ENCODE measurements around the gene HHAT.
"Not testable (repeated sequence)": the region's sequence is repeated elsewhere in the genome, so short reads cannot be mapped to it uniquely, and the experiment has no call there.

HHAT gene

DNA sequence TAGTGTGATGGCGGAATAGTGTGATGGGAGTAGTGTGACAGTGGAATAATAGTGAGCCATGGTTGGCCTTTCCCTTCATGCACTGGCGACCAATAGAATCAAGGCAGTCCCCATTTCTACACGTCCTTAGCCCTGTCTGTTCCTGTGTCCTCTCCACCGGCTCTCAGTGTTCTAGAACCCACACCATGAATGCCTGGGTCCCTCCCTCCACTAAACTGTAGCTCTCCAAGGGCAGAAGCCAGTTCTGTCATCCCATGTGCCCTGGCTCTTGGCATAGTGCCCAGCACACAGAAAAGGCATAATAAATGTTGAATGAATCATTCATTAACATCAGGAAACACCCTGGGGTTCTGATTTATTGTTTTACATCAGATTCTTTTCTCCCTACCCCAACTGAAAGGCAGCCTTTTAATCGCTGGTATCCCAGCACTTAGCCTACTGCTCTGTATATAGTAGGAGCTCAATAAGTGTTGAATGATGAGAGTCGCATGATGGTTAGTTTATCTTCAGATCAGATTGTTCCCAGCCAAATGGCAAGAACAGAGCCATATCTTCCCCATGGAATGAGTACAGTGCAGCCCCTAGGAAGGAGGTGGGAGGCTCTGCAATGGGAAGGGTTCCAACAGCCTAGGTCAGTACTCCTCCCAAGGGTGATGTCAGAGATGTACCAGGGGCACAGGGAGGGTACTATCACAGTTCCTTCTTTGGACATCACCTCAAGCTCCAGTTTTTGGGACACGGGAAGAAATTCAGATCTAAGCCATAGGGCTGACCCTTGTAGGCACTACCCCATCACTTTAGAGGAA, 325.7 kb downstream of the HHAT start:
- no peak for DNase-seq

DNA sequence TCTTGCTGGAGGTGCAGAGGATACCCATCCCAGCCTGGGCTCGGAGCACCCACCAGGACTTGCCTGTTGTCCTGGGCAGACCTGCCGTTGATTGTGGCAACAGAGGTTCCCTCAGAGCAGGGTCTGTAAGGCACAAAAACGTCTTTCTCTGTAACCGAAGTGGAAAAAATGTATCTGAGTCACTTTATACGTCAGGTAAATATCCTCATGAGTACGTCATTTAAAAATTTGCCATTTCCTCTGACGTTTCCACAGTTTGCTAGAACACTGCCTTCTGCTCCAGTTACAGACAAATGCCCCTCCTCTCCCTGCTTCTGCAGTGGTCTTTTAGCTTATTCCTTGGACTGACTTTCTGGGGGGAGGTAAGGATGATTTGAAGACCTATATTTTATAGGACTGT, 326.8 kb downstream of the HHAT start:
- no peak for DNase-seq

DNA sequence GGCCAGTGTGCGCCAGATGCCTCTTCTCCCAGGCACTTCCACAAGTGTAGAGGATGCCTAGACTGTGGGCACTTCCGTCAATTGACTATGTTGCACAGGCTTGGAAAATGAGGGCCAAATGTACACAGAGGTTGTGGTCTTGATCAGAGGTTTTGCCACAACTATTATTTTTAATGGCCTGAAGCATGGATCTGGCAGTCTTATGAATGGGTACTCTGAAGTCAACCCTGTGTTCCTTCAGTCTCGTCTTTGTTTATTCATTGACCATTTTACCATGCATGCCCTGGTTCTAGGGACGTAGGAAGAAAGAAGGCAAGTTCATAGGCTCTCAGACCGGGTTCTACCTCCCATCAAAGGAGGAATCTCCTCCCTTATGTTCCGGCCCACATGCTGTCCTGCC, 329.1 kb downstream of the HHAT start:
- no peak for DNase-seq

DNA sequence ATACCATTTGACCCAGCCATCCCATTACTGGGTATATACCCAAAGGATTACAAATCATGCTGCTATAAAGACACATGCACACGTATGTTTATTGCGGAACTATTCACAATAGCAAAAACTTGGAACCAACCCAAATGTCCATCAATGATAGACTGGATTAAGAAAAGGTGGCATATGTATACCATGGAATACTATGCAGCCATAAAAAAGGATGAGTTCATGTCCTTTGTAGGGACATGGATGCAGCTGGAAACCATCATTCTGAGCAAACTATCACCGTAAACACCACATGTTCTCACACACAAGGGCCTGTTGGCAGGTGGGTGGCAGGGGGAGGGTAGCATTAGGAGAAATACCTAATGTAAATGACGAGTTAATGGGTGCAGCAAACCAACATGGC, 332.8 kb downstream of the HHAT start:
- DNase-seq, result not testable (repeated sequence)

DNA sequence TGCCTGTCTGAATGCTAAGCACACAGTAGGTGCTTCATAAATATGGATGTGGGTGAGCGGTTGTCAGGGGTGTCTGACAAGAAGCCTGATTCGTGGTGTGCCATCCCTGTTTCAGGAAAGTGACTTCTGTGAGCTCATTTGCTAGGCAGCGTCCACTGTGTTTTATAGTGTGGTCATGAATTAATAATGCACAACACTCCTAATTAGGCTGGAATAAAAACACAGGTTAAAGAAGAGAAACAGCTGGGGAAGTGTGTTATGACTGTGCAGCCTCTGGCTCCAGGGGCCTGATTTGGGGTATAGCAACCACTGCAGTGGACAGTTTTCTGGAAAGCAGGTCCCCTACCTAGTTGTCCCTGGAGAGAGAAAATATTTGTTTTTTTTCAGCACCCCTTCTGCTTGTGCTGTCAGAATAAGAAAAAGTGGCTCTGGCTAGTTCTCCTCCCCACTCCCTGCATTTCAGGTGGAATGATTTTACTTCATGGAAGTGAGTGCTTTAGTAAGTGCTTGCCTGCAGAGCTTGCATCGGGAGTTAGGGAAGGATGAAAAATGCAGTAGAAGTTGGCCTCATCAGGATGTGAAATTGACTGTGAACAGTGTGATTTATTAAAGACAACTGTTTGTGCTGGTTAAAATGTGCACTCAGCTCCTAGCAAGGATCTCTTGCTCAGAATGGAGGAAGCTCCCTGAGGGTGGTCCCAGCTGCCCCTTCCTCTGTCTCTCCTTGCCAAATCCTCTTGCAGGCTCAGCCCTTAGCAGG, 333.8 kb downstream of the HHAT start:
- no peak for DNase-seq

DNA sequence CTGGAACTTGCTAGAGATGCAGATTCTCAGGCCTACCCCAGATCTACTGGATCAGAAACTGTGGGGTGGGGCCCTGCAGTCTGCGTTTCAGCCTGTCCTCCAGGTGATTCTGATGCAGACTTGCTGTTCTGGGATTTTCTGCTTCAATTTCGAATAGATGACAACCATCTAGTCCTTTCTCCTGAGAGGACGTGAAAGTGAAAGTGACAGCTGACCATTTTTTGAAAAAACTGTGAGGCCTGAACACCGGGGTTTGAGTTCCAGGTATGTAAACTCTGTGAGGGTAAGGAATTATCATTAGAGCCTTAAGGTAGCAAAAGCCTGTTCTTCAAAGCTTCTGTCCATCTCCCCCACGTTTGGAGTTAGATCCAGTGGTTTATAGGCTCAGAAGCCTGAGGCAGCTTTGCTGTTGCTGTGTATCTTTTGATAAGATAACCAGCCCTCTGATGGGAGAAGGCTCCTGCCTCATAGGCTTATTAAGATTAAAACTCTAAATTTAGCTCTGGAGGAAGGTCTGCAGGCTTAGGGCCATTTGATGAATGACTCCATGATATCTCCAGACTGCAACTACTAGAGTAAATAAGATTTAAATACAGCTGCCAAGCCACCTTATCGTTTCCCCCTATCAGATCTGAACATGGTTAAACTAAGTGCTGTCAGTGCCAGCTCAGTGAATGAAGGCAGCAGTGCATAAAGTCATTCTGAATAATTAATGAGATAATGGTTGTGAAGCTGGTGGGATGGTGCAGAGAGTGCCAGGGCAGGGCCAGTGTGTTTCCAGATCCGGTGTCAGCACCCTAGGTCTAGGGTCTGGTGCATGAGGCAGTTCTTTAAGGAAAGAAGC, 335.2 kb downstream of the HHAT start:
- DNase-seq, result no peak

DNA sequence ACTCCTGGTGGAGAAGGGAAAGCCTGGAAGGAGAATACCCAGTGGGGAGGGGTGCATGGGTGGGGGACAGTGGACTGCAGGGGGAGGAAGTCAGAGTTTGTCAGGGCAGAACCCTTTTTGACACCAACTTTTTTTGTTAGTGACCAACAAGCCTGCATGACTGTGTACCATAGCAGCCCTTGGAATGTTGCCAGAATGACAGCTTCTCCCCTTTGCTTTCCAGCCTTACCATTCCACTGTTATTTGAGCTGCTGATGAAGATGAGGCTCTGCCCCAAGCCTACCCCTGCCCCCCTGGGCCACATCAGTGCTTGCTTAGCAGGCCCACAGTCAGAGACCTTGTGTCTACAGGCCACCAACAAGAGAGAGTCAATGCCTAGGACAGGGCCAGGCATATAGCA, 341.2 kb downstream of the HHAT start:
- DNase-seq, result no peak

DNA sequence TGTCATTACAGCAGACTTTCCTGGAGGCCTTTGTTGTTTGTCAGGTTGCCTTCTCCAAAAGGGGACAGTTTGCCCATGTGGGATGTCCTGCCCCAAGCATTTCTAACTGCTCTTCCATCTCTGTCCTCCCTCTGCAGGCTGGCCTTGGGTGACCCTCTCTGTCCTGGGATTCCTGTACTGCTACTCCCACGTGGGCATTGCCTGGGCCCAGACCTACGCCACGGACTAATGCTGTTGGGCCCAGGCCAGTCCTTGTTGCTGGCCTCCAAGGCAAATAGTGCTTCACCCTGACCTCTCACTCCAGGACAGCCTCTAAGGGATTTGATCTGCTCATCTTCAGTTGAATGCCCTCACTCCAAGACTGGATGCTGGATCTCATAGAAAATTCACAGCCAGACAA, 345.4 kb downstream of the HHAT start:
- DNase-seq, result no peak

DNA sequence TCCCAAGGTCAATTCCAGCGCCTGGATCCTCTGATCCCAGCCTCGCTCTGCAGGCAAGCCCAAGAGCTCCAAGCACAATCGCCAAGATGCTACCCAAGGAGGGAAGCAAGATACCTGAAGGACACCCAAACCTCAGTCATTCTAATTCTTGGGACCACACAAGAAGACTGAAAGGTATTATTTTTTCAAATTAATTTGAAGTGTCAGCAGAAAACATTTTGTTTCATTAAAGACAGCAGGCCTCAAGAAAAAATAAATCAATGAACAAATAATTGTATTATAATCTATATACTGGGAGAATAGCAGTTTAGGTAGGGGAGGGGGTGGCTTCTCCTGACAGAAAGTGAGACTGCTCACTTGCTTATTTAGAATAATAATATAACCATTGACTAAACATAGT, 347.8 kb downstream of the HHAT start:
- no peak for DNase-seq

DNA sequence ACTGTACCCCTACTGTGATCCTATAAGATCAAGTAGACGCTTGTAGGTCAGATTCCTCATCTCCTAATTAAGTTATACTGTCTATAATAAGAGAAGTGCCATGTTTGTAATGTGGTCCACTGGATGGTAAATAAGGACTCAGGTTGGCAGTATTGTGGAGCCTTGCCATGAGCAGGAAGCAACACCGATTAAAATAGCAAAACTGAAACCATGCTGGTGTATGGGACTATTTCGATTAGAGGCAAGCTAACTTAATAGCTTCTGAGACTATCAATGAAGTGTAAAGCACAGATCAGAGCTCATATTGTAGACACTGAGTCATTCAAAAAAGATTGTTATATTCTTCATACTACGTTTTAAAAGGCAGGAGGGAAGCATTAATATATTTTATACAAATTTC, 348.8 kb downstream of the HHAT start:
- DNase-seq, result no peak

DNA sequence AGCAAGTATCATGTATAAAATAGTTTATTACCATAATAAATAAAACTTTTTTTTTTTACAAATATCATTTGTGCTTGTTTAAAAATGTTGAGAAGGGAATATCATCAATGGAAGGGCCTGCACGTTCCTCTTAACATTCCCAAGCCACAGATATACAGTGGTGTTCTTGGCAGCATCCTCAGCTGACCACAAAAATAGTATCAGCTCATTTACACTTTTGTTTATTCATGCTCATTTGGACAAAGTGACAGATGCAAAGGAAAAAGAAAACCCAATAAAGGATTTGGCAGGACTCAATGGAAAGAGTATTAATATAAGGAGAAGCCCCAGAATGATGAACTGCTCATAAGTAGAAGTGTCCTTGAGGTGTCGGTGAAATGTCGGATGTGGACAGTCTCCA, 349.6 kb downstream of the HHAT start:
- no peak for DNase-seq

DNA sequence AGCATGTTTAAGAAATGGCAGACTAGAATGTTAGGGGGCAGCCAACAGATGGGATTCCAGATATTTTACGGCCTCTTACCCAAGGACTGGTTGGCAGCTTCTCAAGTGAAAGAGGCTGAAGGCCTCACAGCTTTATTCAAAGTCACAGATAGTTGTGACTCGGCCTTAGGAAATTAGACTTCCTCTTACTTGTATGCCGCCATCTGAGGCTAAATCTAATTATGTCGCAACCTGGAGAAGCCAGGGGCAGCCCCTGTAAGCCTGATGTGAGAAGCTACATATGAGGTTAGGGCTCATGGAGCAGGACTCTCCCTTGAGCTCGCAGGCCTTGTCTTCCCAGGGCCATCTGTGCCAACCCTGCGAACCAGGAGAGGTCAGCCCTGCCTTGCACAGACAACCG, 352.5 kb downstream of the HHAT start:
- peak; percentile 40 to 59 for DNase-seq

DNA sequence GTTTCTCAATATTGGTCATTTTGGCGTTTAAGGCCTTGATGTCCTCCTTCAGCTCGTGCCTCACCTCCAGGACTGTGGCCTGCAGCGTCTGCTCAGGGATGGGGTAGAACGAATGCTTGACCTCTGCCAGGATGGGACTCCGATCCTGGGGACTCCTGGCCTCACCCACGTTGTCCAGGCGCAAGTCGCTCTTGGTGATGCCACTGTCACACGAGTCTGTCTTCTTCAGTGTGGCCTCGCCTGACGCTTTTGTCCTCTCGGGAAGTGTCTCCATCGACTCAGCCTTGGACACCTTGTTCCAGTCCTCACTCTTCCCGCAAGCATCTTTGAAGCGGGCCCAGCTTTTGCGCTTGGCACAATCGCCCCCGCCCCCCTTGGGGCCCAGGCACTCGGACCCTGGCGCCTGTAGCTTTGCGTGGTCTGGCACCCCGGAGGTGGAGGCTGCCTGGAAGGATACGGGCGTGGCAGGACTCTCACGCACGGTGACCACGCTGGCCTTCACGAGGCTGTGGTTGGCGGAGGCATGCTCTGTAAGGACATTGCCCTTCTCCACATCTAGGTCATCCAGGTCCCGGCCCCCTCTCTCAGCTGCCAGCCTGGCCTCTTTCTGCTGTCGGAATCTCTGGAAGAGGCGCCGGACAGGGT, 354.8 kb downstream of the HHAT start:
- no peak for DNase-seq

DNA sequence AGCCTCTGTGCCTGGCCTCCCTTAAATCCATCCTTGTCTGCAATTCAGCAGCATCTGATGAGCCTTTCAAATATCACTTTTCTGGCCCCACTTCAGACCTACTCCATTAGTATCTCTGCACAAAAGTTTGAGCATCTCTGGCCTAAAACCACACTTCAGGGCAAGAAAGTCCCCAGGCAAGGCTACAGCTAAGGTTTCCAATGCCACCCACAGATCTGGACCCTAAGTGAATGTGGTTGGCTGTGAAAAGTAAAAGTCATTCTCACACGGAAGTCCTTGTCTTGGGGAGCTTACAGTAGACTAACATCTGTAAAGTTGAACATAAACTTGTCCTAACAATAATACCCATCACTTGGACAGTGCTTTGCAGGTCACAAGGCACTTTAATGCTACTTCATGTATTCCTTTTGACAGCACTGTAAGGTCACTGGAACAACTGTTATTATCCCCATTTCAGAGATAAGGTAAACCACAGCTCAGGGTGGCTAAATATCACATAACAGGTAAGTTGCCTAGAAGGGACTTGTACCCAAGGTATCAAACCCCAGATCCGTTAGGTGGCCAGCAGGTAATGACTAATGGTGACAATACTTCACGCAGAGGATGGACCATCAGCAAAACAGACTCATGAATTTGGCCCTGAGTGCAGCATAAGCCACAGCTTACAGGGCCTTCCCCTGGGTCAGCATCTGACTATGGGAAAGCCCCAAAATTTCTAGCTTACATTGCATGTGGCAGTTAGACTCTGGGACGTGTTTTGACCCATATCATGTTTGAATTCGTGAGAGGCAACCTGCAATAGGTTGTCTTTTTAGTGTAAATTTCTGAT, 356.0 kb downstream of the HHAT start:
- DNase-seq, result no peak

DNA sequence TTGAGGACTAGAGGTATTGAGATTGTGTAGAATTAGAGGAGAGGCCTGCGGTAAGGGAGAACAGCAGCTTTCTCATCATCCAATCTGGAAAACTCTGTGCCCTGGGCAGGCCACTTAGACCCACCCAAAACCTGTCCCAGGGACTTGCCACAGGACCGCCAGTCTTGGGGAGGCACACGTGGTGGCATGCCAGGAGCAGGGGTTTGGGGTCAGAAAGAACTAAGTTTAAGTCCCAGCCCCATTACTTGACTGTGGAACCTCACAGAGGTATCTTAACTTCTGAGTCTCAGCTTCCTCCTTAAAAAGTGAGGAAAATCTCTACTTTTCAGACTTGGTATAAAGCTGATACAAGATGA, 356.6 kb downstream of the HHAT start:
- DNase-seq, result no peak

DNA sequence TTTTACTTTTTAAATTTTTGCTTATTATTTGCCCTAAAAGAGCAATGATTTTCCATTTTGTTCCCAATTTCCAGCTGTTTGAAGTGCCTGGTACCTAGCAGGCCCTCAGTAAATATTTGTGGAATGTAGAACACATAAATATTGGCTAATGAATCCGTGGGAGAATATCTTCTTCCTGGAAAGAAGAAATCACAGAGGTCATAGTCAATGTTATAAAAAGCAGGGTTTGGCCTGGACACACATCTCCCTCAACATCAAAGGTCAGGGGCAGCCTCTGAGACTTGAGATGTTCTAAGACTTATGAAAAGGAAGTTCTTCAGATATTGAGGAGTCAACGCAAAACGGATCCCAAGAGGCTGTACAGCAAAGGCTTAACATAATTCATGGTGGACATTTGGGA, 358.1 kb downstream of the HHAT start:
- DNase-seq, result no peak

DNA sequence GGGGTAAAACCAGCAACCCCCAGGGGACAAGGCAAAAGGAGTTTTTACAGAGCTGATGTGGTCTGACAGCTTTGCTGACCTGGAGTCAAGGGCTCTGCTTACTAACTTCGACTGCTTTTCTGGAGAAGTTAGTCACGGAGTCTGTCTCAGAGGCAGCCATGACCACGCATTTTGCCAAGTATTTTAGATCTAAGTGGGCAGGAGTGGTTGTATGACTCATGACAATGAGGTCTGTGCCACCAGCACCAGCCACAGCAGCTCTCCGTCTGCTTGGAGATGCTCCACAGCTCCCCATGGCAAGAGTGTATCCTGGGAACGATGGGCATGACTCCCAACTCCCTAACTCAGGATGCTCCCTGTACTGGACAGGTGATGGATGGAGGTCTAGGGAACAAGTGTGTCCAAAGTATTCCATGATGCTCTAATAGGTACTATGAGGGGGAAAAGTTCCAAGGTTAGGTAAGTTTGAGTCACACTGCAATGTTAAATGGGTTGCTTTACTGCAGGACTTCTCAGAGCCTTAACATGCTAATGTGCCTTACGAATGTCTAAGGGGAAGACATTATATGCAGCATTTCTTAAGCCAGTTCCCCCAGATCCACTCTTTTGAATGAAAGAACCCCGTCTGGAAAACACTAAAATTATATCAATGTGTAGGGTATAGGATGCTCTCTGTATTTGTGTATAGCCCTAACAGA, 359.0 kb downstream of the HHAT start:
- DNase-seq, result peak in 1 of 2 donors; percentile 21

DNA sequence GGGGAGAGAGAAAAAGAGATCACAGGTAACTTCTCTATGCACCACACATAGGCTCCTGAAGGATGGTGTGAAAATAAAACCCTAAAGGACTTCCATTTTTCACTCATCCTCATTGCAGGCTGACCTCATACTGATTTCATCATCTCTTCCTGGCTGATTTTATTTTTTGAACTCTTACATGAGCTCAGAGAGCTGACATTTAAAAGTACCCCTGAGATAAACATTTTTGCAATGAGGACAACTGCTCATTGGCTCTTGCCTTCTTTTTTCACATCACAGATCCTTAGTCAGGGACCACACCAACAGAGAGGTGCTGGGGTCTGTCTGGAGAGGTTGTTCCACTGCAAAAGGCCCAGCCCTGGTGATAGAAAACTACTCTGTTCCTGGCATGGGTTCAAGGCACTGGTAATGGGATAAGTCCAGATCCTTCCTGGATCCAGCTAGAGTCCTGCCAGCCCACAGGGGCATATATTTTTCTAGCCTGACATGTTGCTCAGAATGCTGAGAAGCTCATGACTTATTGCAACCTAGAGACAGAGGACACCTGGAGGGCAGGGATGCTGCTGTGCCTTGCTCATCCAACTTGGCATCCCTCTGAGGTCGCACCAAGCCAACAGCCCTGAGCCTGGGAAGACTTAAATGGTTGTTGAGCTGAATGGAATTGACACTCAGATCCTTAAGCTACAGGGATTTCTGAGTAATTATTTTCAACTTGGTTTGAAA, 360.0 kb downstream of the HHAT start:
- peak in 1 of 2 donors; percentile 23 for DNase-seq

DNA sequence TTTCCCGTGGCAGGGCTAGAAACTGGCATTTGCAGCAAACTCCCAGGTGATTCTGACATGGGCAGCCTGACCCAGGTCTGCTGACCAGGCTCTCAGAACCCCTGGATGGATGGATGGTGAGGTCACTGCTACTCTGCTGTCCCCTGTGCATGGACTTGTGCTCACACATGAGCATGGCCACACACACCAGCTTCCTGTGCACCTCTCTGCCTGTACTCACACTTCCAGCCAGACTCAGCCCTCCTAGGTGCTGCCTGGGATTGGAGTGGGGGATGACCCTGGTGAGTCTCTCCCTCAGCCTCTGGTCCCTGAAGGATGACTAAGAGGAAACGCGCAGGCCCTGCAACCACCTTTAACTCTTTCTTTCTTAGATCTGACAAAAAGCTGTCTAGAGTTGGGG, 361.1 kb downstream of the HHAT start:
- DNase-seq, result no peak

DNA sequence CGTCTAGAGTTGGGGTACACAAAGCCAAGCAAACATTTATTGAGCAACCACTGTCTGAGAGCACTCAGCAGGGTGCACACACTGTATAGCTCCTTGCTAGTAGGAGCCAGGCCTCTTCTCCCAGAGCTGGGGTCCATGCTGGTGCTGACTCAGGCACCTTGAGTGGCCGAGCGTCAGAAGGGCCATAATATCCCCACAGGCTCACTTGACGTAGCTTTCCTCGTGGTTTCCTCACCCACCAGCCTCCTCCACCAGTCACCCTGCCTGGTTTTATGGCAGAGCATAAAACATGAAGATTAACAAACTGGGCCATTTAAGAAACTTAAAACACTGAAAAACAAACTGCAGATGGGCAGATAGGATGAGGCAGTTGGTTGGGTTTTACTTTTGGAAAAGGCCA, 361.5 kb downstream of the HHAT start:
- DNase-seq, result no peak

Data from inflammatory macrophage treated with lipopolysaccharide for 1 hour (primary cell).